SJSA1 (cell line): ENCODE measurements around the gene ARMC6. TPM values are rescaled to one million over a fixed set of nuclear protein-coding genes. Genes with fewer than 3 reads are reported as not detected.
"Not testable (repeated sequence)": the region's sequence is repeated elsewhere in the genome, so short reads cannot be mapped to it uniquely, and the experiment has no call there.

ENCODE experiments used
- DNase-seq, 2 experiments: peaks; one replicate each; pipeline ENCODE4 v3.0.0-alpha.2; 2015 to 2020; ENCODE audit warnings: low spot score in 2 of 2, low read depth in 1 of 2
- H3K27ac ChIP-seq: fragments of 250-450 bp; sonication (Bioruptor Pico); 2 replicates; pipeline ENCODE4 v1.5.1; 2020; ENCODE audit warnings: mild to moderate bottlenecking, moderate library complexity
- H3K27me3 ChIP-seq: fragments of 250-450 bp; sonication (Bioruptor Pico); replicated peaks from 2 replicates; pipeline ENCODE4 v1.5.1; 2020; ENCODE audit warnings: mild to moderate bottlenecking, moderate library complexity
- H3K36me3 ChIP-seq: fragments of 250-450 bp; sonication (Bioruptor Pico); 2 replicates; pipeline ENCODE4 v1.5.1; 2020; ENCODE audit warnings: mild to moderate bottlenecking
- H3K4me1 ChIP-seq: fragments of 250-450 bp; sonication (Bioruptor Pico); replicated peaks from 2 replicates; pipeline ENCODE4 v1.6.1; 2021; ENCODE audit warnings: mild to moderate bottlenecking
- H3K4me3 ChIP-seq: fragments of 250-450 bp; sonication (Bioruptor Pico); 2 replicates; pipeline ENCODE4 v1.5.1; 2020; ENCODE audit warnings: mild to moderate bottlenecking
- H3K9me3 ChIP-seq: fragments of 250-450 bp; sonication (Bioruptor Pico); replicated peaks from 2 replicates; pipeline ENCODE4 v1.5.1; 2020; ENCODE audit warnings: mild to moderate bottlenecking
- total RNA-seq: library from RNA; depleted of rRNA; stranded (reverse); fragments of >200 nt; shearing (Covaris generic); gene quantifications from 2 replicates; pipeline ENCODE4 v1.2.3, GENCODE V29; 2014; rRNA removed

ARMC6 gene
- total RNA-seq, 1 experiment from 2014 or later = 54.9 TPM

GRCh38 chr19:19105365-19106055 lies 72.1 kb downstream of the ARMC6 start:
- DNase-seq = no peak
- Histone ChIP-seq H3K36me3 (no peaks in the 10 kb centered on the region), H3K4me1 (no peaks in the 10 kb centered on the region), H3K9me3 (no peaks in the 10 kb centered on the region), H3K4me3 (no peak overlapping the region), H3K27me3 (no peaks in the 10 kb centered on the region), H3K27ac (no peak overlapping the region)

- DNase-seq = no peak
- H3K4me1 ChIP-seq = no peaks in the 10 kb centered on the region
- H3K36me3 ChIP-seq = no peaks in the 10 kb centered on the region
- no peak overlapping the region for H3K4me3 ChIP-seq
- no peak overlapping the region for H3K27ac ChIP-seq
- H3K9me3 ChIP-seq = no peaks in the 10 kb centered on the region
- H3K27me3 ChIP-seq = no peaks in the 10 kb centered on the region
These were observed 72.7 kb downstream of the ARMC6 start for GRCh38 chr19:19106056-19106551.

- H3K9me3 ChIP-seq, H3K27me3 ChIP-seq, H3K27ac ChIP-seq, H3K4me3 ChIP-seq, H3K36me3 ChIP-seq, H3K4me1 ChIP-seq, DNase-seq: not testable (repeated sequence)
These were observed 73.5 kb downstream of the ARMC6 start for GRCh38 chr19:19106938-19107337.

- H3K27ac ChIP-seq = no peak overlapping the region
- H3K4me1 ChIP-seq = no peaks in the 10 kb centered on the region
- H3K27me3 ChIP-seq = no peaks in the 10 kb centered on the region
- no peak overlapping the region for H3K4me3 ChIP-seq
- H3K9me3 ChIP-seq = no peaks in the 10 kb centered on the region
- no peaks in the 10 kb centered on the region for H3K36me3 ChIP-seq
- DNase-seq = no peak
These were observed 74.3 kb downstream of the ARMC6 start for GRCh38 chr19:19107654-19108053.

Other genes starting within 250 kb of the ARMC6 start
- not detected in 2 replicates for gene COMP, start 242.3 kb upstream of the ARMC6 start, total RNA-seq
- 47.6 and 68.1 TPM in 2 replicates for gene UPF1, start 201.6 kb upstream of the ARMC6 start, total RNA-seq
- gene CERS1, start 137.4 kb upstream of the ARMC6 start, total RNA-seq = not detected in 2 replicates
- gene COPE, start 114.2 kb upstream of the ARMC6 start, total RNA-seq = 353 and 598 TPM in 2 replicates
- 105 and 134 TPM in 2 replicates for gene DDX49, start 113.9 kb upstream of the ARMC6 start, total RNA-seq
- gene HOMER3, start 92.4 kb upstream of the ARMC6 start, total RNA-seq = 53.7 and 79.3 TPM in 2 replicates
- 31.8 and 46.4 TPM in 2 replicates for gene SUGP2, start 86 bp upstream of the ARMC6 start, total RNA-seq
- 3.4 and 6.7 TPM in 2 replicates for gene SLC25A42, start 30.4 kb downstream of the ARMC6 start, total RNA-seq
- 18.3 and 23.5 TPM in 2 replicates for gene TMEM161A, start 104.9 kb downstream of the ARMC6 start, total RNA-seq
- gene MEF2B, start 136.7 kb downstream of the ARMC6 start, total RNA-seq = 0.11 TPM in 1 of 2 replicates, not detected in the other
- gene BORCS8, start 158.5 kb downstream of the ARMC6 start, total RNA-seq = 22.7 and 33.8 TPM in 2 replicates
- 47.7 and 171 TPM in 2 replicates for gene RFXANK, start 158.7 kb downstream of the ARMC6 start, total RNA-seq
- 29.2 and 29.5 TPM in 2 replicates for gene NR2C2AP, start 169.8 kb downstream of the ARMC6 start, total RNA-seq
- gene NCAN, start 178.4 kb downstream of the ARMC6 start, total RNA-seq = not detected in 2 replicates
- gene TM6SF2, start 239.7 kb downstream of the ARMC6 start, total RNA-seq = 0.31 and 1.1 TPM in 2 replicates